ENCODE measurements around the gene CERT1.

CERT1 gene

DNA sequence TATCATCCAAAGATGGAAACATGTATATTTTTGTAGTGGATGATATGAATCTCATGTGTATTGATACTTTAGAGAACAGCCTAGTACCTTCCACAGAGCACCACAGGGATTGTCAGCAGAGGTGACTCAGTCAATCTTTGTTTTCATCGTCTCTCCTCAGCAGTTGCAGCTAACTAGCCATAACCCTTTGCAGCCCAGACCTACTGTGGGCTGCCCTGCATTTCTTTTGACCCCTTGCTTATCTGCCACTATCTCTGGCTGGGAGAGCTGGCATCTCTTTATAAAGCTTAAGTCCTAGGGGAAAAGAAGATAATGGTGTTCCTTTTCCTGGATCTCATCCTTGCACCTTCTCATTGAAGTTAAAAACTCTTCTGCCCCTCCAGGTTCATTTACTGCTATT is 145.7 kb downstream of the CERT1 start:
- peaks cover 13% of the 10 kb centered on the region for H3K36me3 Mint-ChIP-seq
- H3K4me1 Mint-ChIP-seq: peaks cover 5% of the 10 kb centered on the region
- H3K27ac Mint-ChIP-seq: peak overlapping the region; percentile 8
- H3K27me3 Mint-ChIP-seq: no peaks in the 10 kb centered on the region
- H3K9me3 Mint-ChIP-seq: no peaks in the 10 kb centered on the region
- no peak overlapping the region for H3K4me3 Mint-ChIP-seq

DNA sequence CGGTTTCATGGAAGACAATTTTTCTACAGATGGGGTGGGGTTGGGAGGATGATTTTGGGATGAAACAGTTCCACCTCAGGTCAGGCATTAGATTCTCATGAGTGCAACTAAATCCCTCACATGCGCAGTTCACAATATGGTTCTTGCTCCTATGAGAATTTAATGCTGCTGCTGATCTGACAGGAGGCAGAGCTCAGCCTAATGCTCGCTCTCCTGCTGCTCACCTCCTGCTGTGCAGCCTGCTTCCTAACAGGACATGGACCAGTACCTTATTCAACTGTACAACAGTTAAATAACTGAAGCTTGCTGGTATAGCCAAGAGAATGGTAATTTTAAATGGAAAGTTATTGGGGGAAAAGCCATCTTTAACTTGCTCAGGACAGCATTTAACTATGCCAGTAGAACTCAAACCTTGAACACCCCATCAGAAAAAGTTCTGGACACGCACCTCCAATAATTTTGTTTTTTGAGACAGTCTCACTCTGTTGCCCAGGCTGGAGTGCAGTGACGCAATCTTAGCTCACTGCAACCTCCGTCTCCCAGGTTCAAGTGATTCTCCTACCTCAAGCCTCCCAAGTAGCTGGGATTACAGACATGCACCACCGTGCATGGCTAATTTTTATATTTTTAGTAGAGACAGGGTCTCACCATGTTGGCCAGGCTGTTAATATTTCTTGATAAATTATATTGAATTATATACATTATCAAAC is 146.7 kb downstream of the CERT1 start:
- peak overlapping the region; percentile 43 for H3K27ac Mint-ChIP-seq
- peaks cover 19% of the 10 kb centered on the region for H3K36me3 Mint-ChIP-seq
- peaks cover 5% of the 10 kb centered on the region for H3K4me1 Mint-ChIP-seq
- no peaks in the 10 kb centered on the region for H3K9me3 Mint-ChIP-seq
- no peak overlapping the region for H3K4me3 Mint-ChIP-seq
- H3K27me3 Mint-ChIP-seq: no peaks in the 10 kb centered on the region

DNA sequence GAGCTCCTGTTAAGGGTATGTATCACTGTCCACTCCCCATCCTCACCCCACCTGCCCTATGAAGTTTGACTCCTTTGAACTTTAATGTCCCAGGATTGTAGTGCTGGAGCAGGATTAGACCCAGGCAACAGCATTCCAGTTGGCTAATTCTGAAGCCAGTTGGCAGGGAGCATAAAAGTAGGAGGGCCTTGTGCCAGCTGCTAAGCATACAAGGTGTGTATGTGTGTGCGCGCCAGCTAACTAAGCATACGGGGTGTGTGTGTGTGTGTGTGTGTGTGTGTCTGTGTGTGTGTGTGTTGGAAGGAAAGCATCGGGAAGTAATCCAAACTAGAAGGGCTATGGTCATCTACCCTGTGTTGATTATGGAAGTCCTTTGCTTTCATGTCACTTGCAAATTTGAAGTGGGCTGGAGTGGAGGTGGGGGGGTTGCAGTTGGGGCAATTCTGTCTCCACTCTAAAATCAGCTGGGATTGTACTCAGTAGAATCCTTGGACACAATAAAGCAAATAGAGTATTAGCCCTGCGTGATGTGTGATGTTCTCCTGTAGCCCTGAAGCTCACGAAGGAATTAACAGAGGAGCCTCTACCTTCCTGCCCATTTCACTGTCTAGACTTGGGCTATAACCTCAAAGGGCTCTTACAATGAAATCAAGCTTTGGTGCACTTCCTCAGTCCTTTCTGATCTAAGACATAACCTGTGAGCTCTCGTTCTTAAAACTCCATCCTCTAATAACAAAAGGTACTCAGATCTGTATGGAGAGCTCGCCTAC is 147.5 kb downstream of the CERT1 start:
- Mint-ChIP-seq H3K4me3 (no peak overlapping the region), H3K27ac (no peak overlapping the region), H3K4me1 (peaks cover 5% of the 10 kb centered on the region)

DNA sequence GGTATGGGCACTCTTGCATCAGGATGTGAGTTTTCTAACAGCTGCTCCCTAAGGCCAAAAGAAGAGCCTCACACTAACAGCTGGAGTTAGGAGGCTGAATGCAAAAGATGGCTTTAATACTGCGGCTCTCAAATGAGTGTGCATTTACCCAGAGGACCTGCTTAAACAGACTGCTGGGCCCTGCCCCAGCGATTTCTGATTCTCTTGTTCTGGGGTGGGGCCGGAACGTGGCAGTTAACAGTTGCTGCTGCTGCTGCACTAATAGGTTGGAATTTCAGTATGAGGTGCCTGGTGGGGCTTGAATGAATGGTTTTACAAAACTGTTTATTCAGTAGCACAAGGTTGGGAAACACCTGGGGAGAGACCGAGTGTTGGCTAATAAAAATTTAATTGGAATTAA is 148.3 kb downstream of the CERT1 start:
- Mint-ChIP-seq H3K27me3 (no peaks in the 10 kb centered on the region), H3K9me3 (no peaks in the 10 kb centered on the region), H3K4me1 (peaks cover 5% of the 10 kb centered on the region), H3K36me3 (peaks cover 21% of the 10 kb centered on the region), H3K27ac (peak overlapping the region; percentile 23), H3K4me3 (no peak overlapping the region)

More for the DNA sequence above, 147.5 kb downstream of the CERT1 start:
- peaks cover 20% of the 10 kb centered on the region for H3K36me3 Mint-ChIP-seq
- H3K9me3 Mint-ChIP-seq: no peaks in the 10 kb centered on the region
- H3K27me3 Mint-ChIP-seq: no peaks in the 10 kb centered on the region

DNA sequence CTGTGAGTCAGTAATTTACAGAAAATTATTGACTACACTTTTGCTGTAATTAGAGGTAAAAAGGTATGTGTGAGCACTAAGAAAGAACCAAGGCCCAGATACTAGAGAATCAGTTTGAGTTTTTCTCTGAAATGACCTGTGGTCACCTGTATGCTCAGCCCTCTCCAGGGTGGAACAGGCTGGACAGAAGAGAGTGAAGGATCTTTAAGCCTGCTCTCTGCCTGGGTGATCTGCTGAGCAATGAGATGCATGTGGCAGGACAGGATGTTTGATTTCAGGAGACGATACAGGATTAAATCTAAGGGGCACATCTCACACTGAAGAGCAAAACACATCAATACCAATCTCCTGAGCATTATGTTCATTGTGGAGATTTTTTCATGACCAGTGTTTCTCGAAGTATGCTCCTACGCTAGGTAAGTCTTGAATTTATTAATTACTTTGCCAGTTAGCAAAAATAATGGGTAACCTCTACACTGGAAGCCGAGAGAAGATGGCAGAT is 148.9 kb downstream of the CERT1 start:
- H3K27ac Mint-ChIP-seq: no peak overlapping the region
- peaks cover 23% of the 10 kb centered on the region for H3K36me3 Mint-ChIP-seq
- H3K4me1 Mint-ChIP-seq: peaks cover 6% of the 10 kb centered on the region
- no peak overlapping the region for H3K4me3 Mint-ChIP-seq
- H3K9me3 Mint-ChIP-seq: no peaks in the 10 kb centered on the region
- no peaks in the 10 kb centered on the region for H3K27me3 Mint-ChIP-seq

DNA sequence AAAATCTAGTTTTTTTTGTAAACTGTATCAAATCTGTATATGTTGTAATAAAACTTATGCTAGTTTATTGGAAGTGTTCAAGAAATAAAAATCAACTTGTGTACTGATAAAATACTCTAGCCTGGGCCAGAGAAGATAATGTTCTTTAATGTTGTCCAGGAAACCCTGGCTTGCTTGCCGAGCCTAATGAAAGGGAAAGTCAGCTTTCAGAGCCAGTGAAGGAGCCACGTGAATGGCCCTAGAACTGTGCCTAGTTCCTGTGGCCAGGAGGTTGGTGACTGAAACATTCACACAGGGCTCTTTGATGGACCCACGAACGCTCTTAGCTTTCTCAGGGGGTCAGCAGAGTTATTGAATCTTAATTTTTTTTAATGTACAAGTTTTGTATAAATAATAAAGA is 150.1 kb downstream of the CERT1 start:
- Mint-ChIP-seq H3K27ac (no peak overlapping the region), H3K36me3 (peaks cover 30% of the 10 kb centered on the region)

DNA sequence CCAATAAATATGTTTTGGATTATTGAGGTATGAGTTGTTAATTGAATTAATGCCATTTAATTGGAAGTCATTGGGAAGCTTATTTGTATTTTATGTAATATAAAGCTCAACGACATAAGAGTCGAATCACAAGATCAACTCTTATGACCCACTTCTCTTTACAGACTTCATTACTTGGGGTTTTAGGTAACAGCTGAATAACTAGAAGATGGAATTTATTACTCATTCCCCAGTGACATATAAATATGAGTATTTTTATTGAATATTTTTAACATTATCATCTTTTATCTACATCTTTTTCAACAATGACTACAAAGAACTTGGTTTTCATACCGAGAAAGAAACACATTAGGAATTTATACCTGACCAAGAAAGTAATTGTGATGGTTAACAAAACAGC is 153.3 kb downstream of the CERT1 start:
- H3K27ac Mint-ChIP-seq: no peak overlapping the region
- no peaks in the 10 kb centered on the region for H3K9me3 Mint-ChIP-seq
- peaks cover 31% of the 10 kb centered on the region for H3K36me3 Mint-ChIP-seq
- no peak overlapping the region for H3K4me3 Mint-ChIP-seq
- peaks cover 3% of the 10 kb centered on the region for H3K4me1 Mint-ChIP-seq
- H3K27me3 Mint-ChIP-seq: no peaks in the 10 kb centered on the region

More for the DNA sequence above, 150.1 kb downstream of the CERT1 start:
- H3K4me3 Mint-ChIP-seq: no peak overlapping the region
- peaks cover 3% of the 10 kb centered on the region for H3K4me1 Mint-ChIP-seq
- no peaks in the 10 kb centered on the region for H3K9me3 Mint-ChIP-seq
- no peaks in the 10 kb centered on the region for H3K27me3 Mint-ChIP-seq

DNA sequence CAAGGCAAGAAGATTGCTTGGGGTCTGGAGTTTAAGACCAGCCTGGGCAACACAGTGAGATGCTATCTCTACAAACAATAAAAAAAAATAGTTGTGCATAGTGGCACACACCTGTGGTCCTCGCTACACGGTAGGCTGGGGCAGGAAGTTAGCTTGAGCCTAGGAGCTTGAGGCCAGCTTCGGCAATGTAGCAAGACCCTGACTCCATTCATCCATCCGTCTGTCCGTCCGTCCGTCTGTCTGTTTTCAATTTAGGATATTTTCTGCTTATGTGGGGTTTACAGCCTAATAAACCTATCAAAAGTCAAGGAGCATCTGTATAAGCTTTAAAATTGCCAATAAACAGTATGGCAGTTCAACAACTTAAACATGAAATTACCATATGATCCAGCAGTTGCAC is 154.7 kb downstream of the CERT1 start:
- no peak overlapping the region for H3K4me3 Mint-ChIP-seq
- no peaks in the 10 kb centered on the region for H3K9me3 Mint-ChIP-seq
- no peaks in the 10 kb centered on the region for H3K27me3 Mint-ChIP-seq
- peaks cover 3% of the 10 kb centered on the region for H3K4me1 Mint-ChIP-seq
- peaks cover 22% of the 10 kb centered on the region for H3K36me3 Mint-ChIP-seq
- no peak overlapping the region for H3K27ac Mint-ChIP-seq

DNA sequence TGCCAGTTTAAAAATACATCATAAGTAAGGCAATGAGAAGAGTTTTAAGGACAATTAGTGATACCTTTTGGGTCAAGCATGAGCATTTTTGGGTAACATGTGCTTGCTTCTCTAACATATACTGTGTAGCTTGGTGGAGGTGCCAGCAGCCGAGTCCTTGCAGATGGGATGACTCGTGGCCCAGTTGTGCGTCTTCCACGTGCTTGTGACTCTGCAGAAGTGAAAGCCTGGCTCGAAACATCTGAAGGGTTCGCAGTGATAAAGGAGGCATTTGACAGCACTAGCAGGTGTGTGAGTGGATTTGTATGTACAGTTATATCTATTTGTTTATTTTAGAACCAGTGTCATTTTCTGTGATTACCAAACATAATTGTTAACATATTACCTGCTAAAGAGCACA is 156.2 kb downstream of the CERT1 start:
- Mint-ChIP-seq H3K36me3 (peaks cover 20% of the 10 kb centered on the region), H3K9me3 (no peaks in the 10 kb centered on the region), H3K27me3 (no peaks in the 10 kb centered on the region), H3K4me1 (peaks cover 3% of the 10 kb centered on the region), H3K27ac (no peak overlapping the region), H3K4me3 (no peak overlapping the region)

DNA sequence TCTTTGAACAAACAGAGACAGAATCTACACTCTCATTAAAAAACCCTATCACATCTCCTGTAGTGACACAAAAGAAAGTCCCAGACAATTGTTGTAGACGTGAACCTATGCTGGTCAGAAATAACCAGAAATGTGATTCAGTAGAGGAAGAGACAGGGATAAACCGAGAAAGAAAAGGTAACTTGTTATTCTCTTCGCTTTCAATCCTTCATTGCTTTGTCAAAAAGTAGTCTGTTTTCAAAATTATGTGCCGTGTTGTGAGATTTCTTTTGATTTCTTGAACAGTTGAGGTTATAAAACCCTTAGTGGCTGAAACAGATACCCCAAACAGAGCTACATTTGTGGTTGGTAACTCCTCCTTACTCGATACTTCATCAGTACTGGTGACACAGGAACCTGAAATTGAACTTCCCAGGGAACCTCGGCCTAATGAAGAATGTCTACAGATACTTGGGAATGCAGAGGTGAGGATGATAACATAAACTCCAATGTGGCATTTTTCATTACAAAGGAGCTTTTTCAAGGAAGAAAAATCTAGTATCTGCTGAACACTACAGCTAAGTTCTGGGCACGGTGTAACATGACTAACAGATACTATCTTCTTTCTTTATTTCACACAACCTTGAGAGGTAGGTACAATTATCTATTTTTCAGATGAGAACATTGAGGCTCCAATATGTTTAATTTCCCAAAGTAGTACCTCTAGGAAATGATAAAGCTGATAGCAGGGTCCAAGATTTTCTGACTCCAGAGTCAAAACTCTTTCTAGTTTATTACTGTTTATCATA is 160.1 kb downstream of the CERT1 start:
- Mint-ChIP-seq H3K9me3 (no peaks in the 10 kb centered on the region), H3K27ac (peak overlapping the region; percentile 39), H3K4me1 (no peaks in the 10 kb centered on the region), H3K4me3 (no peak overlapping the region), H3K27me3 (no peaks in the 10 kb centered on the region), H3K36me3 (peaks cover 7% of the 10 kb centered on the region)

DNA sequence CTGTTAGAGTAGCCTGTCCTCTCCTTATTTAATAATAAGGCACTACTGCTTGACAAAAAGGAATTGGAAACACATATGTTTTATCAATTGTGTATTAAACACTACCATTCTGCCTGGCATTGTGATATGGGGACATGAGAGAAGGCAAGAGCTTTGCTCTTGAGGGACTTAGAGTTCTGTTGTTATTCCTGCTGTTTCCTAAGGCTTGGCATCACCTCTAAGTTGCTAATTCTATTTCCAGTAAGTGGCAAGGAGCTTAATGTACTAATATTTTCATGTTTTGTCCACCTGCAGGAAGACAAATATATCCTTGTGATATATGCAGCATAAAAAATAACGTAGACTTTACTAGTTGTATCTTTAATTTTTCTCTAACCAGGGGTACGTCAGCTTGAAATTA is 161.8 kb downstream of the CERT1 start:
- Mint-ChIP-seq H3K36me3 (peaks cover 9% of the 10 kb centered on the region), H3K27ac (no peak overlapping the region), H3K9me3 (no peaks in the 10 kb centered on the region), H3K4me1 (no peaks in the 10 kb centered on the region), H3K4me3 (no peak overlapping the region), H3K27me3 (no peaks in the 10 kb centered on the region)

DNA sequence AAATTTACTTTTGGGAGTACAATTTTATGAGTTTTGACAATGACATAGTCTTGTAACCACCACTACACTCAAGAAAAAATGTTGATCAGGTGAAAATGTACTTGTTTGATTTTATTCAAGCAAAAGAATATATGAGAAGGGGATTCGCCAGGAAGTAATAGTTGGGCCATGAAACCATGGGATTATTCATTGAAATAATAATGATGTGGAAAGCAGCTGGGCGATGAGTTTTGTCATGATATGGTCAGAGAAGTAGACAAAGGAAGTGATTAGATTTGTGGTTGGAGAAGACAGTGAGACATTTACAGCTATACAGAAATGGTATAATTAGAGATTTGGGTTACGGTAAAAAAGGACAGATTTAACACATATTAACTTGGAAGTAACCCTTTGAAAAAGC is 163.2 kb downstream of the CERT1 start:
- H3K9me3 Mint-ChIP-seq: no peaks in the 10 kb centered on the region
- H3K4me3 Mint-ChIP-seq: no peak overlapping the region
- H3K36me3 Mint-ChIP-seq: peaks cover 9% of the 10 kb centered on the region
- H3K27me3 Mint-ChIP-seq: no peaks in the 10 kb centered on the region
- H3K4me1 Mint-ChIP-seq: no peaks in the 10 kb centered on the region
- peak overlapping the region; percentile 0 for H3K27ac Mint-ChIP-seq

DNA sequence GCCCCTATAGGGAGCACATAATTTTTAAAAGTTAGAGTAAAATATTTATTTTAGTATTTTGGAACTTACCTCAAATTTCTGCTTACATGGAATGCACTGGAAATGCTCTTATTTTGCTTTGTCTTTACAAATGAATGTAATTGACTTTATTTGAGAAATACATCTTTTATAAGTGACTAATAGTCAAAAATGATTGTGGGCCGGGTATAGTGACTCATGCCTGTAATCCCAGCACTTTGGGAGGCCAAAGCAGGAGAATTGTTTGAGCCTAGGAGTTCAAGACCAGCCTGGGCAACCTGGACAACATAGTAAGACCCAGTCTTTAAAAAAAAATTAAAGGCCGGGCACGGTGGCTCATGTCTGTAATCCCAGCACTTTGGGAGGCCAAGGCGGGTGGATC is 168.6 kb downstream of the CERT1 start:
- peaks cover 7% of the 10 kb centered on the region for H3K36me3 Mint-ChIP-seq
- H3K9me3 Mint-ChIP-seq: no peaks in the 10 kb centered on the region
- H3K27ac Mint-ChIP-seq: no peak overlapping the region
- no peaks in the 10 kb centered on the region for H3K27me3 Mint-ChIP-seq
- H3K4me3 Mint-ChIP-seq: no peak overlapping the region
- H3K4me1 Mint-ChIP-seq: peaks cover 41% of the 10 kb centered on the region

DNA sequence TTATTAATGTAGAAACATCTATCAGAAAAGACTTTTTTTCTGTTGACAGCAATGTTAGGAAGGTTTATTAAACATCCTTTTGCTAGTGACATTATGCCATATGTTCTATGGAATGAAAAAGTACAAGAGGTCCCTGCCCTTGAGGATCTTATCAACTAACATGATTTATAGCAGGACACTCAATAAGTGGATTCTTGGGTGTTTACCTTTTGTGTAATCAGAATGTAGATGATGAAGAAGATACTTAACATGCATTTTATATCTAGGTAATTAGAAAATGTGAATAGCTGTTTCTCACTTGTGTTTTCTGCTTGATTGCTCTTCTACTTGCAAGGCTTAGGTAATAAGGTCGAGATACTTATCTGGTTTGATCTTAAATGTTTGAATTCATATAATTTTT is 169.5 kb downstream of the CERT1 start:
- Mint-ChIP-seq H3K9me3 (no peaks in the 10 kb centered on the region), H3K4me3 (no peak overlapping the region), H3K36me3 (peaks cover 5% of the 10 kb centered on the region), H3K4me1 (peaks cover 45% of the 10 kb centered on the region), H3K27me3 (no peaks in the 10 kb centered on the region), H3K27ac (no peak overlapping the region)

DNA sequence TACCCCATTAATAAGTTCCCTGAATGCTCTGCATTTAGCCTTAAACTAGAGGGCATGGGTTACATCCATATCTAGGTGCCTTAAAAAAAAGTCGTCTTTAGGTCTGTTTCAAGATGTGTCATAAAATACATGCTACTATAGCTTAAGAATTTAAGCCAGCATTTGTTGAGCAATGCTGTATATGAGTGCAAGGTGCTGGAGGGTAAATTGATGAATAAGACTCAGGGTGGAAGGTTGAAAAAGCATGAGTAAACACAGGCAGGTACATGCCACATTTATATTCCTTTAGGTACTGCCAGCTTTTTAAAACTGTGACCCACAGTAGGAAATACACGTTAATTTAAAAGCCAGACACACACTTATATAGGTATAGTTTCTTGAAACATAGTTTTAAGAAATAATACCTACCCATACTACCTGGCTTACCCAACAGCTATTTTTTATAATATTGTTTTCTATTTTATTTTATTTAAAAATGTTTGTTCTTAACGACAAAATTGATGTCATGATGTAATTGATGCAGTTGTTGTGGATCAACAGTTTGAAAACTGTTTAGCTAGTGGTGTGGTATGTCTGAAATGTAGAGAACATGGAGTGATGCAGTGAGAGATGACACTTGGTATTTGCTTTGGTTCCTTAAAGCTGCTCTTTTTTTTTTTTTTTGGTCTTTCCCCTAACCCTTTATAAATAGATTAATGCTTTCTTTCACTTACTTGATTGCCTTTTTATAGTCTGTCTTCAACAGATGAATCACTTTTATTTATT is 170.5 kb downstream of the CERT1 start:
- Mint-ChIP-seq H3K27ac (peak overlapping the region; percentile 8), H3K27me3 (no peaks in the 10 kb centered on the region), H3K9me3 (no peaks in the 10 kb centered on the region), H3K4me1 (peaks cover 45% of the 10 kb centered on the region), H3K36me3 (peaks cover 5% of the 10 kb centered on the region), H3K4me3 (peak overlapping the region; percentile 23)
